ENCODE results near the gene DAPK1.

DAPK1 gene

GRCh38 chr9:87648606-87649005 lies 150.9 kb downstream of the DAPK1 start:
- no peak for DNase-seq

- no peak for DNase-seq
Measured at GRCh38 chr9:87650611-87651295, 153.1 kb downstream of the DAPK1 start.

- no peak for DNase-seq
Measured at GRCh38 chr9:87651431-87651830, 153.8 kb downstream of the DAPK1 start.

- DNase-seq = no peak
Measured at GRCh38 chr9:87653941-87654340, 156.3 kb downstream of the DAPK1 start.

GRCh38 chr9:87655731-87656130 lies 158.1 kb downstream of the DAPK1 start:
- no peak for DNase-seq

GRCh38 chr9:87656485-87656884 lies 158.8 kb downstream of the DAPK1 start:
- DNase-seq = no peak

- no peak for DNase-seq
Measured at GRCh38 chr9:87657190-87657589, 159.5 kb downstream of the DAPK1 start.

GRCh38 chr9:87657893-87658292 lies 160.2 kb downstream of the DAPK1 start:
- no peak for DNase-seq

- no peak for DNase-seq
Measured at GRCh38 chr9:87658511-87658910, 160.8 kb downstream of the DAPK1 start.

- DNase-seq = no peak
Measured at GRCh38 chr9:87659534-87660419, 162.1 kb downstream of the DAPK1 start.

GRCh38 chr9:87661241-87661640 lies 163.6 kb downstream of the DAPK1 start:
- DNase-seq = no peak

GRCh38 chr9:87662808-87663528 lies 165.3 kb downstream of the DAPK1 start:
- DNase-seq = no peak

GRCh38 chr9:87663556-87663955 lies 165.9 kb downstream of the DAPK1 start:
- no peak for DNase-seq

- no peak for DNase-seq
Measured at GRCh38 chr9:87664153-87665060, 166.7 kb downstream of the DAPK1 start.

GRCh38 chr9:87665505-87665904 lies 167.8 kb downstream of the DAPK1 start:
- no peak for DNase-seq

GRCh38 chr9:87667164-87667738 lies 169.6 kb downstream of the DAPK1 start:
- no peak for DNase-seq

GRCh38 chr9:87668222-87668621 lies 170.6 kb downstream of the DAPK1 start:
- DNase-seq = no peak

GRCh38 chr9:87668722-87669121 lies 171.1 kb downstream of the DAPK1 start:
- no peak for DNase-seq

- DNase-seq = no peak
Measured at GRCh38 chr9:87670572-87671264, 173.1 kb downstream of the DAPK1 start.

- no peak for DNase-seq
Measured at GRCh38 chr9:87671478-87671877, 173.8 kb downstream of the DAPK1 start.

- DNase-seq = no peak
Measured at GRCh38 chr9:87671925-87672324, 174.3 kb downstream of the DAPK1 start.

Data from cerebellar nuclear complex (tissue), 1 donor.